GM18520 (cell line): Measurements from ENCODE around the gene ALK.

ENCODE experiments used
- ATAC-seq: cut with Tn5 transposase; IDR thresholded peaks from one replicate; pipeline ENCODE4 v1.9.1; 2021; ENCODE audit not compliant: unreplicated experiment

Gene ALK

DNA sequence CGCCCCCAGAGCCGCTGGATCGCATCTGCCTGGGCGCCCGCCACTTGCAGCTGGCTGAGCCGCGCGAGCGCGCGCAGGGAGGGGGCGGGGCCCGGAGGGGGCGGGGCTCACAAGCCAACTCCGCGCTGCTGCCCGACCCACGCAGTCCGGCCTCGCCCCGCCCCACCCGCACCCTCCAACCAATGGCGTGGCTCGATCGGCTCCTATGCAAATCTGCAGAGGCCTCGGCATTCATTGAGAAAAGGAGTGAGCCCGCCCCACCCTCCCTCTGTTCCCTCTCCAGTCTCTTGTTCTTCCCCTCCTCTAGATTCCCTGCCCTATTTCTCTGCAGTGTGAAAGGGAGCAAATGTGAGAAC lies at the start of gene ALK:
Gene ALK (minus strand): TSS at position 27 of the 356 bp plus-strand sequence. CDS start 927 bp downstream, outside the sequence.
- no peak for ATAC-seq

DNA sequence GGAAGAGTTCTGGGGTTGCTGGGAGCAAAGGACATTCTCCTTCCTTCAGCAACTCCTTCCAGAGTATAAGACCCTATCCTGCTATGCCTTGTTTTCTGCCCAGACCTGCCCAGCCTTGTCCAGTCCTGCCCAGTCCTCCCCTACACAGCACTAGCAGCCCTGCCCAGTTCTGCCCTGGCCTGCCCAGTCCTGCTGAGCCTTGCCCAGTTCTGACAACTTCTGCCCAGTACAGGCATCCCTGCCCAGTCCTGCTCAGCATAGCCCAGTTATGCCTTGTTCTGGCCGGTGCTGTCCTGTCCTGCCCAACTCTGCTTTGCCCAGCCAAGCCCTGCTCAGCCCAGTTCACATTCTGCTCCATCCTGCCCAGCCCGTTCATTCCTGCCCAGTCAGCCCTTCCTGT lies 44.9 kb upstream of the ALK start:
- no peak for ATAC-seq

DNA sequence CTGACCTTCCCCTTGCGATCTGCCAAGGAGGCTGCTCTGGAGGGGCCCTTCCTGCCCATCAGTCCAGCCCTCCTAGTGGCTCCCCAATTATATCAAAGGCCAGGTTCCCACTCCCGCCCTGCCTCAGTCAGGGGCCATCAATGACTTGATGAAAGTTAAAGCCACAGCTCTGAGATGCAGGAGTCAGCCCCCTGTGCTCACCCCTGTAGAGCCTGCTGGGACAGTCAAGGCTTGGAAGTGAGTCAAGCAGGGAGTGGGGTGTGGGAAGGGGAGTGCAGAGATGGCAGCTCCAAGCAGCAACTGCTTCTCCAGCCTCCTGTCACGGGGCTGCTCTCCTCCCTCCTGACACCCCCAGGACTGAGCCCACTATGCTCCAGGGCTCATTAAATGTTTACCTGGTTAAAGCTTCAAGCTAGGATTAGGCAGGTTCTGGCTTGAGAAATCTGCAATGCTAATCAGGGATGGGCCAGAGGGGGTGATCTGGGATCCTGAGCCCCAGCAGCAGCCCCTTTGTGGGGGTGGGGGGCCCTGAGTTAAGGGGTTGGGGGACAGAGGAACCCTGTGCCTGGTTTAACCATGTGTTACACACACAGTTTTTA lies 42.7 kb upstream of the ALK start:
- no peak for ATAC-seq

DNA sequence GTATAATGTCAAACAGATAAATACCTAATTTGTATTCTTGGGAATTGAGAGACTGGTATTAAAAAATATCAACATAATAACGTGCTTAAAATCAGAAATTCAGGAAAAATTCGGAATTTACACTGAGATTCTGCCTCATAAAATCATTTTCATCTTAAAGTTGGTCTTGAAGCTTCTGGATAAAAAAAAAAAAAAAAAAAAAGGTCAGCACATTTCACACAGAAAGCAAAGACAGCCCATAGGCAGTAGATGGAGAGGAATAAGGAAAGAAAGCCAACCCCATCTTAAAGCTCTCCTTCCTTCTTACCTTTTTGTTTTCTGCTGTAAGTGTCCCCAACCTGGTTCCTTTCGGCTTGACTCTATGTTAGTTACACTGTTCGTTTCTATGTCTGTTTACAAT lies 41.5 kb upstream of the ALK start:
- ATAC-seq, result no peak

DNA sequence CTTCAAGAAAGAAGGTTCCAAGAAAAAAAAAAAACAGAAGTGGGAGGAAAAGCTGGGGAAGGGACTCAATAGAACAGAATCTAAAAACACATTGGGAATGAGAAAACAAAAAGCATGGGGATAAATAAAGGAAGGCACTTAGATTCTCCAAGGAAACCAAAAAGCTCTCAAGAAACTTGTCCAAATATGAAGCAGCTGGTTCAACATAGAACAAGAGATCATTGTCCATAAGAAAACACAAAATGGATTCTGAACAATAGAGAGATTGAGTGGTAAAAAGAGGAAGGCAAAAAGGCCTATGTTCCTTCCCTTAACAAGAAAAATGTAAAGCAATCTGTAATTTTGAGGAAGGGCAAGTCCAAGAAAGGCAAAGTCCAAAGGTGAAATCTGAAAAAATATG lies 32.9 kb upstream of the ALK start:
- ATAC-seq, result no peak

DNA sequence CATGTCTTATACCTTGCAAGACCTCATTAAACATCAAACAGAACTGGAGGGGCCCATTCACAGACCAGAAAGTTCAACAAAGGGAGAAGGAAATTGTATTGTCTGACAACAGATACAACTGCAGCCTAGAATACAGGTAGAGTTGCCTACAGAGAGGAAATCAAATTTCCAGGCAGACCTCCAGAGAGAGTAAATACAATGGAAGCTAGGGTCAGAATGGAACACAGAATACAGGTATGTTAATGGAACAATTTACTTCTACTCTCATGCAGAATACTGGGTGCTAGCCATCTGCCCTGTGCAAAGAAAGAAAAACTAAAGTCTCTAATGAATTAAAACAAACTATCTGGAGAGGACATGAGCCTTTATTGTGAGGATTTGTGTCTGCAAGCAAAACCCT lies 31.6 kb upstream of the ALK start:
- ATAC-seq, result no peak

DNA sequence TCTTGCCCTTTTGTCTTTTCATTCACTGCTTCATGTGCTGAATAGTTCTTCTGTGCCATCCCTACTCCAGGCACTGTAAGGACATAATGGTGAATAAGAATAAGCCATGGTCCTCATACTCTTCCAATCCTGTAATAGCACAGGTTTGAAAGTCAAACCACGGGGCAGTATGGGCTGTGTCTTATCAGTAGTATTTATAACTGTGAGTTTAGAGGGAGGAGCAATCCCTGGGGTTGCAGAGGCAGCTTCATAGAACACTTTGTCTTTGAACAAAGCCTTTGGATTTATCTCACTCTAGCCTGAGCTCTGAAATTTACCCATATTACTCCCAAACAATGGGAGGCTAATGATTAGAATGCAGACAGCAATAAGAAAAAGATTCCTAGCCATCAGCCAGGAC lies 30.2 kb upstream of the ALK start:
- ATAC-seq, result no peak

DNA sequence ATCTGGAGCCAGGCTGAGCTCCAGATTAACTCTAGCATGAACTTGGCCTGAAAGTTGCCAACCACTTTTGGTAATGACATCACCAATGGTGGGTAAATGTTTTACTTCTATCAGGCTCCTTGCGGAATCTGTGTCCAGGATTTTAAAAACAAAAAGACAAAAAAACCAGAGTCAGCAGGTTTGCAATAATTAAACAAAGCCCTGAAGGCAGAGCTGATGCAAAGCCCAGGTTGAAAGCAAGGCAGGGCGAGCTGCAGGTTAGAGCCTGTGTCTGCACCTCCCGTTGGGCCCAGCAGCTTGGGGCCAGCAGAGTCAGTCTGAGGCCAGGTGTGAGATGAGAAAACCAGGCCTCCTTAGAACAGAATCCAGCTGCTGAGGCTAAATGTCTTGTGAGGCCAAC lies 29.1 kb upstream of the ALK start:
- no peak for ATAC-seq

DNA sequence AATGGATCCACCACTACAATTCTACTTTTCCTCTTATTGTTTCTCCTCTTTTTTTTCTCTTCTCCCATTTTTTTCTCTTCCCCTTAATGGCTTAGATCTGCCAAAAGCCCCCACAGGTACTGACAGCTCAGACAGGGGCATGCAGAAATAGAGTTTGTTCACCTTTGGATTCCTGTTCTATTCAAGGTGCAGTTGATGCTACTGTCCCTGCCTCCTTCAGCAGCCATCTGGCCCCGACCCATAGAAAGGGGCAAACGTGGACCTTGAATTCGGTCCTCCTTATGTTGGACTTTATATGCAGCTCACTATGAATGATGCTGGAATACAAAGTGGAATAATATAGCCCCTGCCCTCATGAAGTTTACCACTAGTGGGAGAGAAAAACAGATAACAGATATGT lies 27.7 kb upstream of the ALK start:
- no peak for ATAC-seq

DNA sequence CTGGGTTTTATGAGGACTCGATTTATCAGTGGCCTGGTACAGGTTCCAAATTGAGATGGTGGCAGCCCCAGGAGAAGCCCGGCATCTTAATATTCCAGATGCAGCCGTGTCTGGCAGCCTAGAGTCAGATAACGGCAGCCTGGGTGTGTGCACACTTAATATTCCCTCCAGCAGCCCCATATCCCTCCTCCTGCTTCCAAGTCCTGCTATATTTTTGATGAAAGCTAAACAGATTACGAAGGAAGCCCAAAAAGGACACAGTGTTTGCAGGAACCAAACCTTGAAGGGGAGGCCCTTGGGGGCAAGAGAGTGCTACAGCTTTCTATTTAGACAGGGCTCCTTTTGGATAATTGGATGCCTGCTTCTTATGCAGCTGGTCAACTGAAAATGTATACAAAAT lies 25.1 kb upstream of the ALK start:
- no peak for ATAC-seq

DNA sequence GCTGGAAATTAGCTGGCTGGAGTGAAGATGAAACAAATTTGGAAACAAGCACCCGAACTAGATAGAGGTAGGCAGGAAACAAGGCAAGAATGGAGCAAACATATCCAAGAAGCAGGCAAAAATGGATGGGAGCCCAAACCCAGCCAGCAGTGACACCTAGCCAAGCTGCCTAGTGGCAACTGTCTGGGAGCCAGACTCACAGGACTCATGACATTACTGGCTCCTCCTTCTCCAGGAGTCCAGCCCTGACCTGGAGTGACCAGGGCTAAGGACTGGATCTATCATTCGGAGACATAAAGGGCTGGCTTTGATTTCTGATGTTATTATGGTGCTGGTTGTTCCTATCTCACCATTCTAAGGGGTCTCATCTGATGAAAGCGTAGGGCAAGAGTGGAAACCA lies 21.3 kb upstream of the ALK start:
- ATAC-seq, result no peak

DNA sequence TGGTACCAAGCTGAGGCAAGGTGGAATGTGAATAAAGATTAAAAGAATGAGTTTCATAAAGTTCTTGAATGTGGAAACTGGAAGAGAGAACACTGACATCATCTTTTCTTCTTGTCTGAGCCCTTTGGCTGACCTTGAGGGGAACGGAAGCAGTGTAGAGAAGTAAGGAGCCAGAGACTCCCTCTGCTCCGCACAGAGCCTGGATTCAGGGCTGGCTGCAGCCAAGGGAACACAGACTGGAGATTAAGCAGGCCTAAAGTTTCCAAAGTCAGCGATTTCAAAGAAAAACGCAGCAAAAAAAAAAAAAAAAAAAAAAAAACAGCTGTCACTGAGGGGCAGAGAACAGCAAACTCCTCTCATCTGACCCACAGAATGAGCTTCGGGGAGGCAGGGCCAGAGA lies 19.3 kb upstream of the ALK start:
- no peak for ATAC-seq

DNA sequence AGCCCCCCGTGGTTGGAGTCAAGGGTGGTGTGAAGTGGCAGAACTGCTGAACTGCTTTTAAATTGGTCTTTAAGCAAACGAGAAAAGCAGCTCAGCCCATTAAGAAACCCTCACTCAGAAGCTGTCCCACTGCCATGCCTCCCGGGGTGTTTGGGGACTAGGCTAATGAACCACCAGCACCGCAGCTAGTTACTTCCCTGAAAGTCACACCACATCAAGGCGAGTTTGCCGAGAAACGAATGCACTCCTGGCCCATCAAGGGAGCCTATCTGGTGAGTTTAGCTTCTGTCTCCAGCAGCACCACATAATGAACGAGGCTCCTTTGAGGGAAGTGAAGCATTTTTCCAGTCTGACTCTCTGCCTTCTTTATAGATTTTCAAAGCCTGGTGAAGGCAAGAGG lies 14.6 kb upstream of the ALK start:
- ATAC-seq, result no peak

DNA sequence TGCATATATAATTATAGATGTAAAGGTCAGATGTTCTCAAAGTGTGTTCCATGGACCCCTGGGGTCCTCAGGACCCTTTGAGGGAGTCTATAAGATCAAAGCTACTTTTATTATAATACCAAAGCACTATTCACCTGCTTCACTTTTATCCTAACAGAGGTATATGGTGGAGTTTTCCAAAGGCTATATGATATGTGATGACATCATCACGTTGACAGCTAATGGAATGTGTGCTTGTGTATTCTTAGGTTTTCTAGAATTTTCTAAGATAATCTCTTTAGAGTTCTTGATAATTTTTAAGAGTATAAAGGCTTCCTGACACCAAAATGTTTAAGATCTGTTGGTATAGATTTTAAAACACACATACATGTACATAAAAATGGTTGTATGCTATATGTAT lies 10.4 kb upstream of the ALK start:
- ATAC-seq, result no peak

DNA sequence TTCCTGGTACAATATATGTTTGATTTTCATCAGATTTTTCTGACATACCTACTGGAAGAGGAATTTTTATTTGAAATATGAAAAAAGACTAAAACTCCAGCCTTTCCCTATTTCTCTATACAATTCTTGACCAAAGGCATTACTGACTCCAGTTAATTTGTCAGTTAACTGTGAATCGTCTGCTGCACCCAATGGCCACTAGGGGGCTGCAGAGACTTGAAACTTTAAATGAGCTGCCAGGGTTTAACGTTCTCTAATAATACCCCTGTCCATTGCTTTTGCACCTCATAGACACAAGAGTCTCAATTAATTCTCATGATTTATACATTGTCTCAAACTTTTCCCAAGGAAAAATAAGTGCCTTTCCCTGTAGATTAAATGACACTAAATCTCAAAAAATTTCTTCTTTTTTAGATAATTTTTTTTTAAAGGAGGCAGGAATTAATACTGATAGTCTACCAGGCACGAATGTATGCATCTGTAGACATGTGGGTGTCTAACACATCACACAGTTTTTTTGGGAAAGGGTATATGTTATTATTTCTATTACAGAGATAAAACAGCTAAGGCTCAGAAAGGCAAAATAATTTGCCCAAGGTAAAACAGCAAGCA lies 1.8 kb upstream of the ALK start:
- ATAC-seq, result no peak

DNA sequence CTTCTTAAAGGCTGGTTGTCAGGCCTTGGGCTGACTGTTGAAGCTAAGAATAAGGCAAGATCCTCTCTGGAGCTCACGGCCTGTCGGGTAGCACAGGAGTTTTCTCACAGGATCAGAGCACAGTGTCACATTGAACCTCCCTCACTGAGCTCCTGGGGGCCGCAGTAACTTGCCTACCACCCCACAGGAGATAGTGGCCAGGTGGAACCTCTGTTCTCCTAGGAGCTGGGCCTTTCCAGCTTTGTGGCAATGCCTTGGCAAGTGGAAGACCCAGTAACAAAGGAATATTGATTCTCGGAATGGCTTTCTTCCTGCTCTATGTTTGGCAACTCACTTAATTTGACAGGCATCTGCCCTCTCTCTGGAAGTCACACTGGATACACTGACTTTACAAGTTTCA lies 1.2 kb upstream of the ALK start:
- no peak for ATAC-seq

DNA sequence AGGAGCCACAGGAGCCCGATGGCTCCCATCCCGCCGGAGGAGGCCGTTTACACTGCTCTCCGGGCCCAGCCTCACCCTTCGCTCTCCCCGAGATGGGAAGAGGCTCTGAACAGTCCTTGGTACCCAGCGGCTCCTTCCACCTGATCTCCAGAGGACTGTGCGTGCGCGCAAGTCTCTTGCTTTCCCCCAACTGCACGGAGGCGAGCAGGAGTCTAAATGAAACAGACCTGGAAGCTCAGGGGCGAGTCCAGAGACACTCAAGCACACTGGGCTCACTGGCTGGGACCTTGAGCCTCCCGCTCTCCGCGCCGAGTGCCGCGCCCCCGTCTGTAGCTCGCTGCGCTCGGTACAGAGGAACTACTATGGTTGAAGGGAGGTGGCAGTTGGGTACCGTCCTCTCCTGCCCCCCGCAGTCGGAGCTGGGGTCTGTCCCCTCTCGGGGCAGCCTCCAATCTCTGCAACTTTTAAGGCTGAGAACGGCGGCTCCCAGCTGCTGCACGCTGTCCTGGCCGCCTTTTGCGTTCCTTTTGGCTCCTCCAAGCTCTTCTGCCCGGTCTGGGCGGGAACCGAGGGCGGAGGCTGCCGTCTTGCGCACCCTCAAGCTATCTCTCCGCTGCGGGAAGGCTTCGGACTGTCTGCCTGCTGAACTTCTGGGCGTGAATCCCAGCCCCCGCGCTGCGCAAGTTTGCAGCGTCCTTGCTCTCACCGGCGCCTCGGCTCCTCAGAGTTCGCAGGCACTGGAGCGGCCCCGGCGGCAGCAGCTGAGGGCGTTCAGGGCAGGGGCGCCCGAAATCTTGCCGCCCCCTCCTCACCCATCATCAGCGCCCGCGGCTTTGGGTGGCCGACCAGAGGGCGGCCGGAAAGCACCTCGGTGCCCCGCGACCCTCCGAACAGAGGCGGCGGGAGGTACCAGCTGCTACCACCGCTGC lies 491 bp downstream of the ALK start:
- ATAC-seq, result no peak

DNA sequence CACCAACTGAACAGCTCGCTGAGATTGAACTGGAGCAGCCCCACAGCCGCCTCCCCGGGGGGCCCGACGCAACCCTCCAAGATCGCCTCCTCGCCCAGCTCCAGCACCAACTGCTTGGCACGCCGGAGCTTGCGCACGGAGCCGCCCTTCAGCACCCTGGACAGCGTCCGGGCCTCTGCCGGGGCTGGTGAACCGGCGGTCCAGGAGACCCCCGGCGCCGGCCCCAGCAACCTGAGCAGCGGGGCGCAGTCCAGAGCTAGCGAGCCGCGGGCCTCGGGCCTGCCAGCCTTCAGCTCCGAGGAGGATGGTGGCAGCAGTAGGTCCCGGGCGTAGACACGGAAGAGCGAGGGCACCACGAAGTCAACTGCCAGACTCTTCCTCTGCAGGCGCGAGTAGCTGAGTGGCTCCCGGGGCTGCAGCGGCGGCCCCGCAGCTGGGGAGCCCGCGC lies 1.2 kb downstream of the ALK start:
- ATAC-seq, result no peak

DNA sequence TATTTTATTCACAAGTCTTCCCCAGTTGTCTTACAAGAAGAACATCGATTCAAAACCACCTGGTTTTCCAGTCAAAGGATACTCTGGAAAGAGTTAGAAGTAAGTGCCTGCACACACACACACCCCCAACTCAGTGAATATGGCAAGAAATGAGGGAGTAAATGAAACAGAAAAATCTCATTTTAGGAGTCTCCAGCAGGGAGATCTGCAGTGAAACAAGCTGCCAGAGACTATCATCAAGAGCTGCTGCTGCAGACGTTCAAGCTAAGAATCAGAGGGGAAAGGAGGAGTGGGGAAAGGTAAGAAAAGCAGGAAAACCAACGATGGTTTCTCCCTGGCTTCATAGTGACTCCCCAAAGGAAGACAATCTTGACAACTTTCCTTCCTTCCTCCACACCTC lies 2.4 kb downstream of the ALK start:
- no peak for ATAC-seq

DNA sequence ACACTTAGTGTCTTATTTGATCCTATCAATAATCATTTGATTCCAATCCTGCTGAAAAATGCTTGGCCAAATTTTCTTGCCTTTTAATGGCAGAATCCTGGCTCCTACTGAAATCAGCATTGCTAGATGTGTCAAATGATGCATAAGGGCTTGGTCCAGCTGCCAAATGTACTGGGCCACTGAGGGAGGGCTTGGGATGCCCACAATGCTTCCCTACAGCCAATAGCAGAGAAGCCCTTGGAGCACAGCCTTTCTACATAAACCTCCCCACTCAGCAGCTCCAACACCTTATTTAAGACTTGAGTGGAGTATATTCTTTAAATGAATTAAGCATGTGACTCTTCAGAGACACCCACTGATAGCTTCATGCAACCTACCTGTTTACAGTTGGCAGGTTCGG lies 3.6 kb downstream of the ALK start:
- no peak for ATAC-seq

DNA sequence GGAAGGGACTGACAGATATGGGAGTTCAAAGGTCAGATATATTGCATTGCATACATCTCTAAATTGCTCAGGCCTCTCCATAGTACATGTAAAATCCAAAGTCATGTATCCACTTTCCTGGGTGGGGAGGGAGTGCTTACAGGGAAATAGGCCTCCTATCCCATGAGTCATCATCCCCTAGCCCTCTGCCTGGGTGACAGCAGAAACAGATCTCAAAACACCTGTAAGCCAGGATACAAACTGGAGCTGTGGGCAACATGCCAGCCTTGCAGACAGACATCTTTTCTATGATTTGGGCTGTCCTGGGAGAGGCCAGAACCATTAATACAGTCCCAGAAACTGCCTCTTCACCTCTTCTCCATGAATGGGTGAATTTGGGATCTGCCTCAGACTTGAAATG lies 4.8 kb downstream of the ALK start:
- ATAC-seq, result no peak

DNA sequence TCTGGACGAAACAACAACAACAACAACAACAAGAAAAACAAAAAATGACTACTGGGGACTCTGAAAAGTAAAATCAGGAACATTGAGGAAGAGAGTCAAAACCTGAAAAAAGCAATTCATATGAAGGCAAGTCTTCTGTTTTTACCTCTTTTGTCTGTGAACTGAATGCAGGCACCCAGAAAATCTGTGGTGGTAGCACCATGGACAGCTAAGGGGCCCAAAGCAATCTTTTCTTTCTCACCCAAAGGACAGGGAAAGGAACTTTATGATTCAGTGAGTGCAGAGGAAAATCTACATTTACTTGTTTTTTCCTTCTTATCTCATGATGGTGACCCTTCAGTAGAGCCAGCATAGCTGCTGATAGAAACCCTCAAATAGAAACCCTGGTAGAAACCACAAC lies 10.4 kb downstream of the ALK start:
- no peak for ATAC-seq
